GM18951 (cell line): Measurements from ENCODE around the gene KRTAP13-4.

Experiments used
- POLR2A ChIP-seq: IDR thresholded peaks from 4 replicates; pipeline ENCODE4 v1.6.1; 2011; ENCODE audit warnings: mild to moderate bottlenecking; ENCODE audit not compliant: insufficient read length, insufficient read depth; ENCODE audit errors: extremely low read depth
- in situ Hi-C: fragments of 300-500 bp; cut with MboI; formaldehyde crosslinking; loops from one replicate; pipeline ENCODE4 v1.12.0; 2022; ENCODE audit warnings: low sequenced_read_pairs, mixed read lengths, inconsistent platforms; ENCODE audit not compliant: unreplicated experiment

KRTAP13-4 gene

GRCh38 chr21:30430170-30430655, at the start of gene KRTAP13-4:
Gene KRTAP13-4, plus strand, starts transcription at chr21:30430220. Its CDS starts 56 bp downstream, at chr21:30430276.
- TF ChIP-seq POLR2A: no peak

GRCh38 chr21:30382201-30382600, 47.8 kb upstream of the KRTAP13-4 start:
- no peak for TF ChIP-seq POLR2A
- in situ Hi-C loops: no loop called here

More at GRCh38 chr21:30430170-30430655, at the start of gene KRTAP13-4:
- in situ Hi-C loops: no loop called here

- in situ Hi-C loops: no loop called here
- TF ChIP-seq POLR2A: no peak
Observed at GRCh38 chr21:30391492-30392025, 38.5 kb upstream of the KRTAP13-4 start.

- in situ Hi-C loops: no loop called here
- no peak for TF ChIP-seq POLR2A
Observed at GRCh38 chr21:30395731-30396130, 34.3 kb upstream of the KRTAP13-4 start, which contains the start of gene KRTAP13-1. Gene KRTAP13-1, plus strand, starts transcription at chr21:30396031. Its CDS starts 56 bp downstream, at chr21:30396087.

- in situ Hi-C loops: no loop called here
- TF ChIP-seq POLR2A: no peak
Observed at GRCh38 chr21:30408782-30409494, 21.1 kb upstream of the KRTAP13-4 start.

GRCh38 chr21:30415993-30416392, 14.0 kb upstream of the KRTAP13-4 start:
- in situ Hi-C loops: no loop called here
- no peak for TF ChIP-seq POLR2A

- TF ChIP-seq POLR2A: no peak
- in situ Hi-C loops: no loop called here
Observed at GRCh38 chr21:30425826-30426225, 4.2 kb upstream of the KRTAP13-4 start, which contains the start of gene KRTAP13-3. Gene KRTAP13-3, minus strand, starts transcription at chr21:30425926. Its CDS starts 14 bp downstream, at chr21:30425912.

GRCh38 chr21:30426731-30427130, 3.3 kb upstream of the KRTAP13-4 start:
- in situ Hi-C loops: no loop called here
- TF ChIP-seq POLR2A: no peak

GRCh38 chr21:30434033-30434631, 4.1 kb downstream of the KRTAP13-4 start:
- TF ChIP-seq POLR2A: no peak
- in situ Hi-C loops: no loop called here

- TF ChIP-seq POLR2A: no peak
- in situ Hi-C loops: no loop called here
Observed at GRCh38 chr21:30437010-30437565, 7.1 kb downstream of the KRTAP13-4 start.

- in situ Hi-C loops: no loop called here
- no peak for TF ChIP-seq POLR2A
Observed at GRCh38 chr21:30439975-30440374, 10.0 kb downstream of the KRTAP13-4 start, which contains the start of gene KRTAP15-1. Gene KRTAP15-1, plus strand, starts transcription at chr21:30440275. Its CDS starts 53 bp downstream, at chr21:30440328.

- TF ChIP-seq POLR2A: no peak
- in situ Hi-C loops: no loop called here
Observed at GRCh38 chr21:30443226-30443625, 13.2 kb downstream of the KRTAP13-4 start.

GRCh38 chr21:30444204-30444603, 14.2 kb downstream of the KRTAP13-4 start:
- no peak for TF ChIP-seq POLR2A
- in situ Hi-C loops: no loop called here
